DMS 273 treated with DMSO at 0.1 percent for 48 hours (cell line): ENCODE results near the gene SNX18.
"Not testable (repeated sequence)": the region's sequence is repeated elsewhere in the genome, so short reads cannot be mapped to it uniquely, and the experiment has no call there.

ENCODE experiments used
- DNase-seq: peaks from one replicate; lab custom pipeline; 2025; lab: John Stamatoyannopoulos, UW

Gene SNX18

DNA sequence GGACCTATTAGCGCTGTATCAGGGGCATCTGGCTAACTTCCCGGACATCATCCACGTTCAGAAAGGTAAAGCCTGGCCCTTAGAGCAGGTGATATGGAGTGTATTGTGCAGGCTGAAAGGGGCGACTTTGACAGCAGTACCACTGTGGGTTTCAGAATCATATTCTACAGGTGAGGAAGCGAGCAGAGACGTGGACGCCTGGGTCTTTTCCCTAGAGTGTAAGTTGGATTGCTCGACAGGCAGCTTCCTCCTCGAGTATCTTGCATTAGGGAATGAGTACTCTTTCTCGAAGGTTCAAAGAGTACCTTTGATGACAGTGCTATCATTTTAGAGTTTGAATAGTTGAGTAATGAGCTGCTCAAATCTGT is 1.9 kb downstream of the SNX18 start:
- no peak for DNase-seq

DNA sequence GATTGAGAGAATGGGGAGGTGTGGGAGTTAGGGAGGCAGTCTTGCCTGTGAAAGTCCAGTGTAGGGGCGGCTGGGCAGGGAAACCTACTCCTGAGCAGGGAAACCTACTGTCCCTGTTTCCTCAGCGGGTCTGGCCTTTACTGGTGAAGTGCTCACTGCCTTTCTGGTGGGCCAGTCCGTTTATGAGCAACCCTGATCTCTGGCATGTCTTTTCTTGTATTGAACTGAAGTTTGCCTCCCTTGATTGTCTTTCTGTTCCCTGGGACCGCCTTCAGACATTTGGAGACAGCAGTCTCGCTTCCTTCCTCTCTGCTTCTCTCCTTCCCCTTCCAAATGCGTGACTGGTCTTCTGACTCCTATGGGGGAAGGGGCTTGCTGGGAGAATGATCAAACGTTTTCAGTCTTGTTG is 2.9 kb downstream of the SNX18 start:
- DNase-seq = no peak

DNA sequence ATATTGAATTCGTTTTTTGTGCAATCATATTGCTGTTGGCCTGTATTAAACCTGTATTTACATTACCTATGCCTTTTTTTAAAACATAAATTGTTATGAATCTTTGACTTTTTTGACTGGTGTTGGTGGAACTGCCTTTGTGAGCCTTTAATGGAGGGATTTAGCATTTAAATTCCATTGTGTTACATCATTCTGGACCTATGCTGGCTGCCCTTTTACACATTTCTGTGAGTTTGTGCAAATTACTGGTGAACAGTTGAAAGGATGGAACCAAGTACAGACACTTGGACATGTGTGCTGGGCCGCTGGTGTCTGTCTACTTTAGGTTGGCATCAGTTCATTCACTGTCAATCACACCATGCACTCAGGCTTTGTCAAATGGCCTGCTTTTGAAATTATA is 3.4 kb downstream of the SNX18 start:
- DNase-seq = no peak

DNA sequence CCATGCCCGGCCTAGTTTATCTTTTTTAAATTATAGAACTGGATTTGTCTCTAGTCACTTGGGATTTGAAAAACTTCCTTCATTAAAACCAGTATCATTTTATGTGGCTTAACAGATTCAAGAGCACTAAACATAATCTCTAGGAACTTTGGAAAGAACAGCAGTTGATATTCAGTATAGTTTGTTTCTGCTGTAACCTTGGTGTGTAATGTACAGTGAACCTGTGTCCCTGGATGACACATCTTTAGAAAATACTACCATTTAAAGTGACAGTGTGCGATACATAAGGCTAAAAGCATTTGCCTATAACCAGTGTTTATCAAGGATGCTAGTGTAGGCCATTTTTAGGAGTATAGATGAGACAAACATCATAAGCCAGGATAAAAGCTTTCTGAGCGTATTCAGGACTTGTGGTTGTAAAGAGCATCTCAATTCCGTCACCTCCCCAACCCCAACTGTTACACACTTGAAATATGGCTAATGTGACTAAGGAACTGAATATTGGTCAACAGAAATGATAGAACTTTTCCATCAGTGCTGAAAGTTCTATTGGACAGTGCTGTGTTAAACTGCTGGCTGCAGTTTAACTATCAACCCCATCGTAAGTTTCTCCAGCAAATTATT is 4.4 kb downstream of the SNX18 start:
- no peak for DNase-seq

DNA sequence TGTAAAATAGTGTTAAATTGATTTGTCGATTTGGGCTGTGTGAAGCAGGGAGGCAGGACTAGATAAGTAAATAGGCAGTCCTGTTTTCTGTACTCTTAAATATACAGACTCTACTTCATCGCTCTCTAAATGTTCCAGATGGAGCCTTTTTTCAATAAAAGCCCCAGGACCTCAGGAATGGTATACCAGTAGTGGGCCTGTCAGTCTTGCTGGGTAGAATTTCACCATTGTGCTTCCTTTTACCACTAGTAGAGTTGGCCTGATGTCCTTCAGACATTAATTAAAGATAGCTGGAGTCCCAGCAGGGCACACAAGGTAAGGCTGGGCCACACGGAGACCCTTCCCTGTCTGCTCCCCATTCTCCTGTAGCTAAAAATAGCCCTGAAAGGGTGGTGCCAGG is 6.0 kb downstream of the SNX18 start:
- DNase-seq = no peak

DNA sequence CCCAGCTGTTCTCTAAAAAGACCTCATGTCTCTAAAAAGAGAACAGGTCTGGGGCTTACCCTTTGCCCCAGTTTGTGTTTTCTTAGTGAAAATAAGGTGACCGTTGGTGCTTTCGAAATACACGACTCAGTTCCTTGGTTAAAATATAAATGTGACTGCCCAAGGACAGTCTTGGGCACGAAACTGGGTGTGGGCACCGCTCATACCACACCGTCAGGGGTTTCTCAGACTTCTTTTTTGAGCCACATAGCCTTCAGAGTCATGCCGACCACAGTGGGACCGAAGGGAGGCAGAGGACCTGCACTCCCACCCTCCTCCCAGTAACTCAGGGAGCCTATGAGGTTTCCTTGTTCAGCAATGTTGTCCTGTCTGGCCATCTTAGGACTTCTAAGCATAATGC is 6.5 kb downstream of the SNX18 start:
- no peak for DNase-seq

DNA sequence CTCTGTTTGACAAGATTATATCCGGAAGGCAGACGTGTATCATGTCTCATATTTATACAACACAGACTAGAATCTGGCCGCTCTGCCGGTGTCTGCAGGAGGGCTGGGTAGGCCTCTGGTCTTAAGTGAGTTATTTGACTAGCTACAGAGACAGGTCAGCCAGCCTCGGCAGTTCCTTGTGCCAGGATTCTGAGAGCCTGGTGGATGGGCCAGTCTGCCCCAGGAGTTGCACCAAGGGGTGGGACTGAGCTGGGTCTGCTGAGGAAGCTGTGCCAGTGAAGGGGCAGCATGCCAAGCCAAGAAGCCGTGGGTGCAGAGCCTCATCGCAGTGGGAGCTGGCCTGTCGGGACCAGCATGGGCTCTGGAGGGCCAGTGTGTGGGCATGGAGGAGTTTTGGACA is 7.1 kb downstream of the SNX18 start:
- DNase-seq = no peak

DNA sequence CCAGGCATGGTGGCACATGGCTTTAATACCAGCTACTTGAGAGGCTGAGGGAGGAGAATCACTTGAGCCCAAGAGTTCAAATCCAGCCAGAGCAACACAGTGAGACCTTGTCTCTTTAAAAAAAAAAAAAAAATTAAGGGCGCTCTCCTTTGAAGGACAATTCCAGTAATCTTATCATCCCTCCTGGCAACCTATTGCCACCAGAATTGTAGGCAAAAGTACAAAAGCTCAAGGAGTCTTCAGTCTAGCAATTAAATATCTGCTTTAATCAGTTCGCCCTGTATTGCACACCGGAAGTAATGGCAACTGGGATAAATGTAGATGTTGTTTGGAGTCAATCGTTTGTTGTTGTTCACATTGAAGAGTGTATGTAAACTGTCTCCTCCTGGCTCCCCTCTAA is 7.7 kb downstream of the SNX18 start:
- no peak for DNase-seq

DNA sequence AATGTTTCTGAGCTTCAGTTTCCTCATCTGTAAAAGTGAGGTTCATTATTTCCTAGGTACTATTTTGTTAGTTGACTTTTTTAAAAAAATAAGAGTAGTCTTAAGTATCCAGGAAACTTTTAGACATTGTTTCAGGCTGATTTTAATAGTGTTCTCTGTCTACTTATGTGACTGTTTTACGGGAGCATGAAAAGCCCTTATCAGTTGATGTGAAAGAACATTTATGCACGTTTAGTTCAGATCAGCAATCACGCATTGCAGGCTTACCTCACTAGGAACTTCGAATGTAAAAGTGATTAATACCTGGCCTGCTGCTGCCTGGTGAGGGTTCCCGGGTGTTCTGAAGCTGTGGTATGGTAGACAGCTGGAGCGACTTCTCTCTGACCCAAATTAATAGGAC is 8.1 kb downstream of the SNX18 start:
- DNase-seq = no peak

DNA sequence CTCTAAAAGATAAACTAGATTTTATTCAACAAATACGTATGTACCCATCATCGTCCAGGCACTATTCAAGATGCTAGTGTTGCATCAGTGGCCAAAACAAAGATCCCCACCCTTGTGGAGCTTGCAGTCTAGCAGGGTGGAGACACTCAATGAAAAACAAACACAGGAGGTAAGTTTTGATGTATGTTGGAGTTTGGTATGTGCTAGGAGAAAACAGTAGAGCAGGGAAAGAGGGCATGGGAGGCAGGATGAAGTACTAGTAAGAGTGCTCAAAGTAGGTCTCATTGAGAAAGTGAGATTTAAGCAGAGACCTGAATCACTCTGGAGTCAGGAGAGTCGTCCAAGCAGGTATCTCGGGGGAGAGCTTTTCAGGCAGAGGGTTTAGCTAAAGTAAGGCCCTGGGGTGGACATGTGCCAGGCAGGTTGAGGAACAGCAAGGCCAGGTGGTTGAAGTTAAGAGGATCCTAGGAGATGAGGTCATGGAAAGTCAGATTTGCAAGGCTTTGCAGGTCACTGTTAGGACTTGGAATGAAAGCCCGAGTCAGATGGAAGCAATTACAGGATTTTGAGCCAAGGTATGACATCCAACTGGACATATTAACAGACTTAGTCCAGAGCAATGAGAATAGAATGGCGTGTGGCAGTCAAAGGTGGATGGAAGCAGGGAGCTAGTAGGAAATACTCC is 9.2 kb downstream of the SNX18 start:
- no peak for DNase-seq

DNA sequence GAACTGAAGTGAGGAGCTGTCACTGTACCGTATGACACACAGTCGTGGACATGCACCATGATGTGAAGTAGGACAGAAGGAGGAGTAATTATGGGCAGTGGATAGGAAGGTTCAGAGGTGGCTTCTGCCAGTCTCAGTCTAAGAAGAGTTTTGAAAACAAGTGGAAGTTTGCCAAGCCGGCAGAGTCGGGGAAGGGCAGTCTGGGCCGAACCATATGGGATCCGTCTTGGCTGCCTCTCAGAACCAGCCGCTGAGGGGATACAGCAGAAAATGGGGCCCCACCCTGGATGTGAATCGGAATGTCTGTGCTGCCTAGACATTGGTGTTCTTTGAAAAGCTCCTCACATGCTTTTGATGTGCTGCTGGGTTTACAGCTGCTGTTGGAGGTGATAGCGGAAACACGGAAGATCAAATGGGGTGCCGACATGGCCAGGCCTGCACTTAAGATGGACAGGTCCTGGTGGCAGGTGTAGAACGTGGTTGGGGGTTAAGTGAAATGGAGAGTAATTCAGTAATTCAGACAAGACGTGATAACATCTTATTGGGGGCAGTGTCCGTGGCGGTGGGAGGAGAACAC is 11.2 kb downstream of the SNX18 start:
- DNase-seq = no peak

DNA sequence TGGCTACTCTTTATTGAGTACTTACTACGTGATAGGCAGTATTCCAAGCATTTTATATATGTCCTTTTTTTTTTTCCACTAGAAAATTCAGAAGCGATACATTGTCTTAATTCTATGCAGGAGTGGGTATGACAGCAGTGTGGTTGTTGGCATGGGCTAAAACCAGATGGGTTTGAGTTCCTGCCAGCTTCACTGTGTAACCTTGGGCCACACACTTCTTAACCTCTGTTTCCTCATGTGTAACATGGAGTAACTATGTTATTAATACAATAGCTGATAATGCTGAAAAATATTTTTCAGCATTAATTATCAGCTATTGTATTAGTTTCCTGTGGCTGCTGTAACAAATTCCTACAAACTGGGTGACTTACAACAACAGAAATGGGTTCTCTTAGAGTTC is 12.0 kb downstream of the SNX18 start:
- no peak for DNase-seq

DNA sequence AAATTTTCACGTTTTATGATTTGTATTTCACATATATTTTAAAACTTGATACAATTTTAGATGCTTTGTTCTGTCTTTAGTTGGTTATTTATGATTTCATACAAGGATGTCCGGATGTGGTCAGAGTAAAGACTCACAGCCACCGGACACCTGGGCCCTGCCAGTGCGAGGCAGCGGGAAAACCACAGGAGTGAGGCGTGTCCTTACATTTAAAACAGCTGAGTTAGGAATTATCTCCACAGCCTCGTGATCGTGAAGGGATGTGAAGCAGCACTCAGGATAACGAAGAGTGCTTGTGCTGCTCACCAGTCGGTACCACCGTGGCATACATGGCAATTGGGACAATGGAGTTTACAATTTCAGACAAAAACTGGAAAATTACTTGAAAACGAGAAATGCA is 14.0 kb downstream of the SNX18 start:
- DNase-seq = no peak

DNA sequence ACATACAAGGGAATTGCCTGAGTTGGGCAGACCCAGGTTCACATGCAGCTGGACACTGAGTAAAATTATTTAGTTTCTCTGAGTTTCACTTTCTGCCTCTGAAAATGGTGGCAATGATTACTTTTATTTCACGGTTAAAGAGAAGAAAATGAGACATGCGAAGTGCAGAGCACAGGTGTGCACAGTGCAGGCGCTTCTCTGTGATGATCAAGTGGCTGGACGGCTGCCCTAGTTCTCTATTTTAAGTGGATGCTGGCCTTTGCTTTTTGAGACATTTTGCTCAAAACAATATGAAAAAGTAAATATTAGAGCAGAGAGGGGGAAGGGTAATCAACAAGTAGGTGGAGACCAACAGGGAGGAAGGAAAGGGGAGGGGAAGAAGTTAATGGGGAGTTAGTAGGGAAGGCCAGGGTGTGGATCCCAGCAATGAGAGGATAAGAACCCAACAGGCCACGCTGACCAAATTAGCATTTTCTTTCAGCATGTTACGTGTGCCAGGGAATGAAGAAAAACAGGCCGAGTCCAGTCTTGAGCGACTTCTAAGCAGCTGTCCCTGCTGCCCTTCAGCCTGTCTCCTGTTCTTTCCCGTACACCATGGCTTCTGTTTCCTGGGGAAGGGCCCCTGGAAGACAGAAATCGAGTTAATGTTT is 16.1 kb downstream of the SNX18 start:
- DNase-seq = peak; percentile 44

DNA sequence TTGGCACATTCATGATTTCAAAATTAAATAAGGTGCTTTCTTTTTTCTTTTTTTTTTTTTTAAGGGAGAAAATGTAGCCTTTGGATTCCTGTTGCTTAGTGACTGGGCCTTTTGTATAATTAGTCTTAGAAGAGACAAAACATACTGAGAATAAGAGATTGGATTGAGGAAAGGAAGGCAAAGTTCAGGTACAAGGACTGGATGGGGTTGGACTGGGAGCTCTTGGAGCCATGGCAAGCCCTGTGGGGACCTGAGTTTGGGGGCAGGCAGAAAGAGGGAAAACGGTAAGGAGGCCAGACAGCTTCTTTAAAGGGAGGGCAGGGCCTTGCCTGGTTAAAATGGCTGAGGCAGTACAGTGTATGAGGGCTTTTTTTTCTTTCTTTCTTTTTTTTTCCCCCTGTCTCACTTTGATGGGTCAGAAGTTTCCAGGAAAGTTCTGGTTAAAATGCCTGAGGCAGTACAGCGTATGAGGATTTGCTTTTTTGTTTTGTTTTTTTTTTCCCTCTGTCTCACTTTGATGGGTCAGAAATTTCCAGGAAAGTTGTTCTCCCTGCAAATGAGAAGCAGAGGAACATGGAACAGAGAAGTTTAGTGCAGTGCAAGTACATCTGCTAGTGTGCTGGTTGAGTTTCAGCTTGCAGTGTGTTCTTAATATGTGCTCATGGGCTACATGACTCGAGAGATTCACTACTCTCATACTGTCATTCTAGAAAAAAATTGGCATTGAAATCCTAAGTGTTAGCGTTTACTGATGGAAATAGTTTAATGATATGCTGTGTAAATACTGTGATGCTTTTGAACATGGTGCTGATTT is 16.8 kb downstream of the SNX18 start:
- DNase-seq = no peak

DNA sequence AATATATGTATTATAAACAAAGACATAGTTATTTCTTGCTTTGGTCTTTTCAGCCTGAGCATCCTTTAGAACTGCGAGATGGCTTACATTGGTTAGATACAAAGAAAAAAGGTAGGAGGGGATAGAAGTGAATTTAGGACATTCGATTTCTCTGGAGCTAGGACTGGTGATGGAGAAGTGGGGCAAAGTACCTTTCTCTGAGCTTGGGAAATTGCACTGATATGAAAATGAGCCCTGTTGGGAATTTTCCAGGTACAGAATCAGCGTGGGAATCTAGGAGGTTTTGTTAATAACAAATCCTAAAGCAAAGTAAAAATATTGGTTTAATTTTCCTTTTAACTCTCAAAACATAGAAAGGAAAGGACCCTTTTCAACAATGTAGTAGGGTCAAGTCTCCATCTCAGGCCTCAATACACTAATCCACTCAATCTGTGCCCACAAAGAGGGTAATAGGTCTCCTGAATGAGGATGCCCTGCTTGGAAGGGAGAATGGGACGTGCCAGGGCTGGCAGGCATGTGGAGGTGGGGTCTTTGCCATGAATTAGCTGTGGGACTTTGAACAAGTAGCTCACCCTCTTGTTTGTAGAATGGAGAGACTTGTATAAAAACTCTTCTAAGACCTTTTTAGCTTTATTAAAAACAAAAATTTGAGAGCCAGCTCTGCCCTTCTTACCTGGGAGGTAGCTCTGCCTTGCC is 17.7 kb downstream of the SNX18 start:
- DNase-seq = no peak

DNA sequence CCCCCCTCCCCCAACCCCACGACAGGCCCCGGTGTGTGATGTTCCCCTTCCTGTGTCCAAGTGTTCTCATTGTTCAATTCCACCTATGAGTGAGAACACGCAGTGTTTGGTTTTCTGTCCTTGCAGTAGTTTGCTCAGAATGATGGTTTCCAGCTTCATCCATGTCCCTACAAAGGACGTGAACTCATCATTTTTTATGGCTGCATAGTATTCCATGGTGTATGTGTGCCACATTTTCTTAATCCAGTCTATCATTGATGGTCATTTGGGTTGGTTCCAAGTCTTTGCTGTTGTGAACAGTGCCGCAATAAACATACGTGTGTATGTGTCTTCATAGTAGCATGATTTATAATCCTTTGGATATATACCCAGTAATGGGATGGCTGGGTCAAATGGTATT is 18.8 kb downstream of the SNX18 start:
- not testable (repeated sequence) for DNase-seq

DNA sequence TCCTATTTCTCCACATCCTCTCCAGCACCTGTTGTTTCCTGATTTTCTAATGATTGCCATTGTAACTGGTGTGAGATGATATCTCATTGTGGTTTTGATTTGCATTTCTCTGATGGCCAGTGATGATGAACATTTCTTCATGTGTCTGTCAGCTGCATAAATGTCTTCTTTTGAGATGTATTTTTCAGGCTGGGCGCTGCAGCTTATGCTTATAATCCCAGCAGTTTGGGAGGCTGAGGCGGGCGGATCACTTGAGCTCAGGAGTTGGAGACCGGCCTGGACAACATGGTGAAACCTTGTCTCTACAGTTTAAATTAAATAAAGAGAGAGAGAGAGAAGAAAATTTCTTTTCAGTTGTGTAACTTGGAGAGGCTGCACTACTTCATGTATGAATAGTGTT is 19.3 kb downstream of the SNX18 start:
- DNase-seq = not testable (repeated sequence)

DNA sequence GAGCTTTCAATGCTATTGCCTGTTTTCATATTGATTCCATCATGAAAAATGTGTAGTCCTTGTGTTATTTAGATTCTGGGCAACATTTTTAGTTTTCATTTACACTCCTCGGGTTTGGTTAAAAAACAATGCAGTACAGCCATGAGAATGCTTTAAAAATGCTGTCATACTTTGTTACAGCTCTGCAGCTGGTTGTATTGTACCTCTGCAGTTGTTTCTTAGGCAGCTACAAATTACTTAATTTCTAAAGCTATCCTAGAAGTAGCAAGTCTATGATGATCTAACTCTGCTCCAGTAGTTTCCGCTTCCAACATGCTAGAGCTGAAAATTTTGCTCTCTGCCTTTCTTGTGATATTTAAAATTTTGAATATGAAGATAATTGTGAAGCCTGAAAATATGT is 20.2 kb downstream of the SNX18 start:
- no peak for DNase-seq

DNA sequence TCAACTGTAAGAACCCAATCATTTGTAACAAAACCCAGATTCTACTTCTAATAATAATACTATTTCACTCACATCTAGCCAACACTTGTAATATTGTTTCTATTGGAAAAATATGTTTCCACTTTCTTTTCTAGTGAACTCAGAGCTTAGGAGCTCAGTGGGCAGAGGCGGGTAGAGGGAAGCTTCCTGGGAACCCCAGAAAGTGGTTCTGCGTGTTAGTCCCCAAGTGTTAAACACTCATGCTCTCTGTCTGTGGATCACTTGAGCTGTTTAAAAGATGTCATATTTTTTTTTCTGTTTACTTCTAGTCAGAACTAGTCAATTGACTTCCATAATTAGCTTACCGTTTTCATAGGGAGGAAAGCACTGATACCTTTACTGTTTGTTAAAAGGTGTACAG is 20.6 kb downstream of the SNX18 start:
- DNase-seq = no peak

DNA sequence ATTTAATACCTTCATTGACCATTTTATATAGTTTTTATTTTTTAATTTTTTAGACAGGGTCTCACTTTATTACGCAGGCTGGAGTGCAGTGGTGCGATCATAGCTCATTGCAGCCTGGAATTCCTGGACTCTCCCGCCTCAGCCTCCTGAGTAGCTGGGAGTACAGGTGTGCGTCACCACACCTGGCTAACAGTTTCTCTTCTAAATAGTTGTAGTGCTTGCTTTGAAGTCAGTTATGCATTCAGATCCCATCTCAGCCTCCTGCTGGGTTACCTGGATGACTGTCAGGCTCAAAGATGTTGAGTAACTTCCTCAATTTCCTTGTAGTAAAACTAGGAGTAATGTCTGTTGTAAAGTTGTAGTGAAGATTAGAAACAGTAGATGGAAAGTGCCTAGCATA is 21.4 kb downstream of the SNX18 start:
- DNase-seq = no peak

DNA sequence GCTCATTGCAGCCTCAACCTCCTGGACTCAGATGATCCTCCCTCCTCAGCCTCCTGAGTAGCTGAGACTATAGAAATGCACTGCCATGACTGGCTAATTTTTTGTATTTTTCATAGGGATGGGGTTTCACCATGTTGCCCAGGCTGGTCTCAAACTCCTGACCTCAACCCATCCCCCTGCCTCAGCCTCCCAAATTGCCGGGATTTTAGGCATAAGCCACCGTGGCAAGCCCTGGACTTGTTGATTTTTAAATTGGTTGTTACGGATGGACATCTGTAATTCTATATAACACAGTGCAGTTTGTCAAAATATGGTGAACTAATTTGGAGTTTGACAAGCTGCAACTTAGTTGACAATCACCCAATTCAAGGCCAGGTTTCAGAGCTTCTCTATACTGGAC is 22.7 kb downstream of the SNX18 start:
- DNase-seq = no peak
